Adrenal gland (tissue), 12 donors: ENCODE measurements around the gene CCDC187. TPM values are rescaled to one million over a fixed set of nuclear protein-coding genes. Genes with fewer than 3 reads are reported as not detected.
"Not testable (repeated sequence)": the region's sequence is repeated elsewhere in the genome, so short reads cannot be mapped to it uniquely, and the experiment has no call there.

ENCODE experiments used
- DNase-seq, 7 donors: peaks; one replicate each; pipeline ENCODE4 v3.0.0-alpha.2; 2019 to 2020
- H3K27ac ChIP-seq, 5 donors: fragments of 200-600 bp; sonication (generic) in 4 of 5; 1 replicate in 3 of 5; 2 replicates in 2 of 5; pipeline versions ENCODE4 v1.5.1 to v1.8.0; 2016 to 2020; ENCODE audit warnings: mild to moderate bottlenecking in 1 of 5
- H3K27me3 ChIP-seq: fragments of 200-600 bp; 2 replicates; pipeline ENCODE4 v1.8.0; 2021
- H3K36me3 ChIP-seq, 2 donors: fragments of 200-600 bp; replicated peaks in 1 of 2; 1 replicate in 1 of 2; 2 replicates in 1 of 2; pipeline versions ENCODE4 v1.5.1 to v1.8.0; 2018 to 2022
- H3K4me1 ChIP-seq, 2 donors: fragments of 200-600 bp; replicated peaks in 1 of 2; 1 replicate in 1 of 2; 2 replicates in 1 of 2; pipeline versions ENCODE4 v1.5.1 to v1.8.0; 2018 to 2021
- H3K4me3 ChIP-seq, 4 donors: fragments of 200-600 bp; sonication (generic) in 3 of 4; one replicate each; pipeline ENCODE4 v1.5.1; 2016 to 2018
- H3K9me3 ChIP-seq, 3 donors: fragments of 200-600 bp; sonication (generic) in 1 of 3; replicated peaks in 1 of 3; 1 replicate in 2 of 3; 2 replicates in 1 of 3; pipeline versions ENCODE4 v1.5.1 to v1.8.0; 2016 to 2021
- POLR2A ChIP-seq, 2 donors: fragments of 450-650 bp; IDR thresholded peaks; one replicate each; pipeline ENCODE4 v1.6.1; 2017; ENCODE audit warnings: antibody characterized with exemption in 2 of 2, mild to moderate bottlenecking in 2 of 2, moderate library complexity in 1 of 2
- WGBS, 4 donors: extraction: QIAGEN DNeasy Blood & Tissue Kit in 2 of 4; methylation state at CpG; one replicate each; pipeline versions ENCODE4 v1.1.5 to v1.1.7; 2013 to 2017; 5-methylcytosine and 5-hydroxymethylcytosine counted together
- intact Hi-C, 2 donors: fragments of 100-400 bp; cut with DNase I; formaldehyde crosslinking; loops; one replicate each; pipeline versions ENCODE4 v1.14.1 to v1.15.0; 2022 to 2023
- polyA plus RNA-seq, 3 donors: library from polyadenylated mRNA; stranded (reverse); fragments of 200-250 nt in 2 of 3; fragments of 350-450 nt in 1 of 3; fragmentation: Illumina TruSeq in 1 of 3; extraction: RNeasy Lipid Tissue Mini Kit (QIAGEN cat#74804) in 1 of 3; gene quantifications; one replicate each; pipeline ENCODE4 v1.2.3, GENCODE V29; 2013 to 2014
- total RNA-seq, 9 donors: library from RNA; depleted of rRNA in 4 of 9; stranded (reverse); fragments of >200 nt in 4 of 9; fragments of 120-200 nt in 1 of 9; fragmentation: NEBNext Ultra II Directional in 1 of 9; extraction: Animal tissue kit (Norgen Biotek cat#: 25700) in 1 of 9; gene quantifications; one replicate each; pipeline versions ENCODE4 v1.1.0 to v1.2.4, GENCODE V29; 2013 to 2023
- TF ChIP-seq, protein P1 (sequence below), 6 experiments: fragments of 450-650 bp in 4 of 6; fragments of 200-600 bp in 2 of 6; sonication (generic) in 1 of 6; IDR thresholded peaks; 1 replicate in 5 of 6; 2 replicates in 1 of 6; pipeline versions ENCODE4 v1.5.1 to v1.8.0; 2016 to 2021; ENCODE audit warnings: antibody characterized with exemption in 6 of 6, mild to moderate bottlenecking in 2 of 6, moderate library complexity in 1 of 6
- donor health status: healthy with polysubstance abuse.
- donor health status: Bipolar disorder and iron deficiency.
- donor health status: DM: yes; HTN: yes; CAD: no.
- donor health status: DM: no; HTN: no; CAD: no.
- donor health status: DM: no; HTN: no; CAD: no.
- donor health status: DM: yes; HTN: yes; CAD: no.

Gene CCDC187
- total and polyA plus RNA-seq, 12 donors = under 0.01 to 0.44 (median 0.08) TPM; not detected in 1

- Histone ChIP-seq H3K4me3 (no peak overlapping the region), H3K9me3 (no peaks in the 10 kb centered on the region), H3K27ac (no peak overlapping the region), H3K27me3 (no peaks in the 10 kb centered on the region), H3K4me1 (peaks cover 7 to 27% of the 10 kb centered on the region in 2 donors), H3K36me3 (peaks cover 0 to 6% of the 10 kb centered on the region in 2 donors)
- intact Hi-C loops = no loop called here
- 69 to 85% (median 81%) methylated on average over 1 to 2 of the region's 2 CpGs for WGBS, 4 donors
- TF ChIP-seq POLR2A (IDR thresholded peaks at IDR 0.05) = no peak
- TF ChIP-seq, protein P1, sequence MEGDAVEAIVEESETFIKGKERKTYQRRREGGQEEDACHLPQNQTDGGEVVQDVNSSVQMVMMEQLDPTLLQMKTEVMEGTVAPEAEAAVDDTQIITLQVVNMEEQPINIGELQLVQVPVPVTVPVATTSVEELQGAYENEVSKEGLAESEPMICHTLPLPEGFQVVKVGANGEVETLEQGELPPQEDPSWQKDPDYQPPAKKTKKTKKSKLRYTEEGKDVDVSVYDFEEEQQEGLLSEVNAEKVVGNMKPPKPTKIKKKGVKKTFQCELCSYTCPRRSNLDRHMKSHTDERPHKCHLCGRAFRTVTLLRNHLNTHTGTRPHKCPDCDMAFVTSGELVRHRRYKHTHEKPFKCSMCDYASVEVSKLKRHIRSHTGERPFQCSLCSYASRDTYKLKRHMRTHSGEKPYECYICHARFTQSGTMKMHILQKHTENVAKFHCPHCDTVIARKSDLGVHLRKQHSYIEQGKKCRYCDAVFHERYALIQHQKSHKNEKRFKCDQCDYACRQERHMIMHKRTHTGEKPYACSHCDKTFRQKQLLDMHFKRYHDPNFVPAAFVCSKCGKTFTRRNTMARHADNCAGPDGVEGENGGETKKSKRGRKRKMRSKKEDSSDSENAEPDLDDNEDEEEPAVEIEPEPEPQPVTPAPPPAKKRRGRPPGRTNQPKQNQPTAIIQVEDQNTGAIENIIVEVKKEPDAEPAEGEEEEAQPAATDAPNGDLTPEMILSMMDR (IDR thresholded peaks at IDR 0.05) = no peak
- DNase-seq = no peak
Measured at GRCh38 chr9:136239983-136240330, 63.9 kb downstream of the CCDC187 start.

DNA sequence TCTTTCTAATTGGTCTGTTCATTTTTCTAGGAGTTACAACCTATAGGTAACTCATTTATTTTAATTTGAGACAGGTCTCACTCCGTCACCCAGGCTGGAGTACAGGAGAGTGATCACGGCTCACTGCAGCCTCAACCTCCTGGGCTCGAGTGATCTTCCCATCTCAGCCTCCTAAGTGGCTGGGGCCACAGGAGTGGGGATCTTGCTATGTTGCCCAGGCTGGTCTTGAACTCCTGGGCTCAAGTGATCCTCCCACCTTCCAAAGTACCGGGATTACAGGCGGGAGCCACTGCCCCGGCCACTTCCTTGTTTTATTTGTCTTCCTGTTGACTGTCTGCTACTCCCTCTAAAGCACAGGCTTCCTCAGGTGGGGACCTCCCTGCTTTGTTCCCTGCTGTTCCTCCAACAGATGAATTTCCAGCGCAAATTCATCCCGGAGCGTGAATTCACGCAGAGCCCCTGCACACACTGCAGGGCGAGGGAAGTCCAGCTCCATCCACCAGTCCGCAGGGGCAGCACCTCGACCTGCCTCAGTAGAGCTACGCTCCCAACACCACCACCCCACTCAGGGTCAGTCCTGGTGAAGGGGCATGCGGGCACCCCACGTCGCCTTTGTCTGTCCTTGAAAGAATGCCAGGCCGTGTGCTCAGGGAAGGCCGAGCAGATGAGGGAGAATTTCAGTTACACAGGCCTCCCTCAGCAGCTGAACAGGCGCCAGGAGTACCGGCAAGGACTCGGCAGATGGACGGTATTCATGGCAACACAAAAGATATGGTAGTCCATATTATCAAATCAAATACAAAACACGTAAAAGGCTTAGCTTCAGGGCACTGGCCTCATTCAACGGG, 64.5 kb downstream of the CCDC187 start:
- peaks cover 0 to 6% of the 10 kb centered on the region in 2 donors for H3K36me3 ChIP-seq
- H3K9me3 ChIP-seq = no peaks in the 10 kb centered on the region
- WGBS, 4 donors = 60 to 70% (median 65%) methylated on average over 17 to 25 of the region's 25 CpGs
- H3K4me1 ChIP-seq = peaks cover under 1 to 21% of the 10 kb centered on the region in 2 donors
- H3K27ac ChIP-seq = peak overlapping the region in 1 of 5 donors; percentile 10
- H3K4me3 ChIP-seq = no peak overlapping the region
- no peak for TF ChIP-seq POLR2A (IDR thresholded peaks at IDR 0.05)
- TF ChIP-seq, protein P1 (IDR thresholded peaks at IDR 0.05) = no peak
- no peaks in the 10 kb centered on the region for H3K27me3 ChIP-seq
- DNase-seq = peak in 1 of 7 donors; percentile 29
- intact Hi-C loops = no loop called here

- Histone ChIP-seq H3K36me3 (peaks cover 0 to 6% of the 10 kb centered on the region in 2 donors), H3K9me3 (no peaks in the 10 kb centered on the region), H3K4me3 (no peak overlapping the region), H3K27ac (no peak overlapping the region), H3K4me1 (peaks cover 0 to 14% of the 10 kb centered on the region in 2 donors), H3K27me3 (no peaks in the 10 kb centered on the region)
- TF ChIP-seq, protein P1 (IDR thresholded peaks at IDR 0.05) = no peak
- TF ChIP-seq POLR2A (IDR thresholded peaks at IDR 0.05) = no peak
- no peak for DNase-seq
- WGBS, 4 donors = 84 to 91% (median 85%) methylated on average over 12 of the region's 12 CpGs
- intact Hi-C loops = no loop called here
Measured at GRCh38 chr9:136238342-136238732, 65.6 kb downstream of the CCDC187 start.

- 93 to 94% (median 93%) methylated on average over 20 to 32 of the region's 32 CpGs for WGBS, 4 donors
- Histone ChIP-seq H3K9me3 (no peaks in the 10 kb centered on the region), H3K27ac (no peak overlapping the region), H3K4me3 (no peak overlapping the region), H3K4me1 (peaks cover 0 to 12% of the 10 kb centered on the region in 2 donors), H3K36me3 (peaks cover 0 to 6% of the 10 kb centered on the region in 2 donors), H3K27me3 (no peaks in the 10 kb centered on the region)
- DNase-seq = no peak
- TF ChIP-seq, protein P1 (IDR thresholded peaks at IDR 0.05) = no peak
- TF ChIP-seq POLR2A (IDR thresholded peaks at IDR 0.05) = no peak
- intact Hi-C loops = no loop called here
Measured at GRCh38 chr9:136237486-136238341, 66.2 kb downstream of the CCDC187 start.

GRCh38 chr9:136236471-136237410, 67.2 kb downstream of the CCDC187 start:
- 90 to 96% (median 94%) methylated on average over 18 to 43 of the region's 43 CpGs for WGBS, 4 donors
- H3K9me3 ChIP-seq, H3K27ac ChIP-seq, H3K27me3 ChIP-seq, DNase-seq, H3K36me3 ChIP-seq, H3K4me3 ChIP-seq, intact Hi-C loops: not testable (repeated sequence)
- peaks cover 0 to 12% of the 10 kb centered on the region in 2 donors for H3K4me1 ChIP-seq
